ENCODE results near the gene KDM4C. TPM values are rescaled to one million over a fixed set of nuclear protein-coding genes. Genes with fewer than 3 reads are reported as not detected.

KDM4C gene
- polyA plus RNA-seq, 4 donors = 13.4 to 19.0 (median 17.3) TPM

DNA sequence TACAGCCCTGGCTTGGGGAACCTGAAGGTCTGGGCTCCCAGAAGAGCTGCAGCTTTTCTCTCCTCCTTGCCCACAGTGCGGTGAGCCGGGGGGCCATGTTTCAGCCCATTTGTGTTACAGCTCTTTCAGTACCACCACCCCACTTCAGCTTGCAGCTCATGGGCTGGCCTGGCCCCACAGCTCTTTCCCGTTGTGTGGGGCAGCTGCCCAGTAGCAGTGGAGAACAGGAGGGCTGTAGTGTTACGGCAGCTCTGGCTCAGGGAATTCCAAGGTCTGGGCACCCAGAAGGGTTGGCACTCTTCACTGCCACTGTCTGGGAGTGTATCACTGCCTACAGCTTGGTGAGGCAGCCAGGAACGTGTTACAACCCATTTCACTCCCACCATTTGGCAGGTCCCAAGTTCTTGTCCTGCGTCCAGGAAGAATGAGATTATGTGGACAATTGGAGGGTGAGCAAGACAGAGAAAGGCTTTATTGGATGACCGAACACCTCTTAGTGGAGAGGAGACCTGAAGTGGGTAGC is 390.5 kb downstream of the KDM4C start:
- no peak for DNase-seq (ENCODE audit: low read depth in 4 of 4, low spot score in 2 of 4)

DNA sequence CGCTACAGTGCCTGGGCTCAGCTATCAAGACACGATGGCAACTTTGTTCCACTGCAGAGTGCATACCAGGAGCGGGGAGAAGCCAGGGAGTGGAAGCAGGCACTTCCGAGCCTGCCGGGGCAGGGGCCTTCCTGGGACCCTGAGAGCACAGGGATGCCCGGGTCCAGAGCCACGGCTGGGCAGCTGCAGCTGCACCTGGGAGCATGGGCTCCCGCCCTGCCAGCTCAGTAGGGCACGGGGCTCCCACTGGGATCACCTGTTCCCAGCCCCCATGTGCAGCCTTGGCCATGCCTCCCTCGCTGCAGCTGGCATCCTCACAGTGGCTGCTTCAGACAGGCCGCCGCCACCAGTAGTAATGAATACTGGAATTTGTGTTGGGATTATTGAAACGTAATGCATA is 391.5 kb downstream of the KDM4C start:
- DNase-seq (ENCODE audit: low read depth in 4 of 4, low spot score in 2 of 4) = no peak

- DNase-seq (ENCODE audit: low read depth in 4 of 4, low spot score in 2 of 4) = no peak
Measured at GRCh38 chr9:7150153-7150890, 392.5 kb downstream of the KDM4C start.

DNA sequence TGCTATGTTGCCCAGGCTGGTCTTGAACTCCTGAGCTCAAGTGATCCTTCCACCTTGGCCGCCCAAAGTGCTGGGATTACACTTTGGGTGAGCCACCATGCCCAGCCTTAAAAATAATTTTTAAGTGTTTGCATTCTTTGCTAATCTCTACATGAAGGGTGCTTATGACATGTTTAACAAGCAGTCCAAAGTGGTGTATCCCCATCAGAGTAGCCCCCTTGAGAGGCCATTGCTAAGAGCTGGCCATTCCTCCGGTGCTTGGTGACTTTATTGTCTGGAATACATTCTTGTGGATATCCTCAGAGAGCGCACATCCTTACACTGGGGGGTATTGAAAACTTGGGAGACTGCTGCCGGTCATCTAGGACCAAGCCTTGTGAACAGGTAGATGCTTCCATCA is 395.4 kb downstream of the KDM4C start:
- DNase-seq (ENCODE audit: low read depth in 4 of 4, low spot score in 2 of 4) = no peak

DNA sequence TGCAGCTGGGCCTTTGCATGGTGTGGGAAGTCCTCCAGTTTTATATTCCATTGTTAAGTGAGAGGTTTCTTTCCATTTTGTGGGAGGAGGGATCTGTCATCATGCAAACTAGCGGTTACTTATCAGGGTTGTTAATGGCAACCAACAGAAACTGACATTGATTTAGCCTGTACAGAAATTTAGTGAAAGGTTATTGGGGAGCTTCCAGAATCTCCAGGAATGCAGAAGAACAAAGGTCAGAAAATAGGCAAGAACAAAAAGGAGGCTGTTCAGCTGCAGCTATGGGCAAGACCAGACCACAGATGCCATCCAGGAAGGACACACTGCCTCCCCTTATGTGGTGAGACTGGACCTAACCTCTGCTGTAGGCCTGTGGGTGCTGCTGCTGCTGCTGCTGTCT is 395.8 kb downstream of the KDM4C start:
- no peak for DNase-seq (ENCODE audit: low read depth in 4 of 4, low spot score in 2 of 4)

GRCh38 chr9:7154003-7154619 is 396.3 kb downstream of the KDM4C start:
- no peak for DNase-seq (ENCODE audit: low read depth in 4 of 4, low spot score in 2 of 4)

DNA sequence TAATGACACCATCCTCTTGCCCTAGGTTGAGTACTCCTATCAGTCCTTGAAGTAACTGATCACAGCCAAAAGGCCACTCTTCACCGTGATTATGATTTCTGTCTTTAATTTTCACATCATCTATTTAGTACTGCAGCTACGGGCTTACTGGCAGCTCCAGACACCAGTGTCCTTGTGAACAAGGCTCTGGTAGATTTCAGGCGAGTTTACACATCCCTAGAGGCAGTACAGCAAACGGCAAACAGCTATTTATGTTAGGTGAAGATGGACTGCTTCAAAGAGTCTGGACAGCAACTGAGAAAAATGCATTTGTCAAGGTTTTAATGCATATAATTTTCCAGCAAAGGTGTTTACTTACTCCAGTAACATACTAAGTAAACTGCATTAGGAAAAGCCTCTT is 396.9 kb downstream of the KDM4C start:
- no peak for DNase-seq (ENCODE audit: low read depth in 4 of 4, low spot score in 2 of 4)

DNA sequence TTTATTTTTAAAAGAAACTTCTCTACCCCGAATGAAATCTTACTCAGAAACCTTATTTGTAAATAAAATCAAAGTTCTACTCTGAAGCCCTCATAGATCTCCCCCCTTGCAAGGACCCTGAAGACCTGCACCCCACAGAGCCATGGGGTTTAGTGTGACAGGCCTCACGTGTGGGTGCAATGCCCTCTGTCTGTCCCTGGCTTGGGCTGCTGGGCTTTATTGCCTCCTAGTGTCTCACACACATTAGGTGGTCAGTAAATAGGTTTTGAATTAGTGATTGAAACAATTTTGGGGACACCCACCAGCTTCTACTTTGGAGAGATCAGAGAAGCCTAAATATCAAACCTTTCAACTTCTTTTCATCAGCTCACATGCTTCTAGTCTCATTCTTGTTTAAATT is 403.7 kb downstream of the KDM4C start:
- DNase-seq (ENCODE audit: low read depth in 4 of 4, low spot score in 2 of 4) = no peak

DNA sequence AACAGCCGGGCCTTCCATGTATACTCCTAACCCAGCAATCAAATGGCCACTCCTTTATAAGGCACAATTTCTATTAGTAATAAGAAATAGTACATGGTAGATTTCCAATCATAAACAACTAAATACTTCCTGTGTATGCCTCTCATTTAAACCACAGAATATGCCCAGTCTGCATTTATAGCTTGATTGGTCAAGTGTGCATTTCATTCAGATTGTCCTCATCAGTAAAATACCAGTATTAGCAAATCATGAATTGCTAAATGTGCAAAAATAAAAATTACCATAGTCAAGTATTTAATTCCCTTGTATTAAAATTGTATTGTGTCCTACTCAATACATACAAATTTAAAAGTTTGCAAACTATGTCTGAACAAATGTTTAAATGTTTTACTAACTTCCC is 406.2 kb downstream of the KDM4C start:
- DNase-seq (ENCODE audit: low read depth in 4 of 4, low spot score in 2 of 4) = no peak

GRCh38 chr9:7164440-7165330 is 406.9 kb downstream of the KDM4C start:
- no peak for DNase-seq (ENCODE audit: low read depth in 4 of 4, low spot score in 2 of 4)

- no peak for DNase-seq (ENCODE audit: low read depth in 4 of 4, low spot score in 2 of 4)
Measured at GRCh38 chr9:7165331-7165975, 407.7 kb downstream of the KDM4C start.

DNA sequence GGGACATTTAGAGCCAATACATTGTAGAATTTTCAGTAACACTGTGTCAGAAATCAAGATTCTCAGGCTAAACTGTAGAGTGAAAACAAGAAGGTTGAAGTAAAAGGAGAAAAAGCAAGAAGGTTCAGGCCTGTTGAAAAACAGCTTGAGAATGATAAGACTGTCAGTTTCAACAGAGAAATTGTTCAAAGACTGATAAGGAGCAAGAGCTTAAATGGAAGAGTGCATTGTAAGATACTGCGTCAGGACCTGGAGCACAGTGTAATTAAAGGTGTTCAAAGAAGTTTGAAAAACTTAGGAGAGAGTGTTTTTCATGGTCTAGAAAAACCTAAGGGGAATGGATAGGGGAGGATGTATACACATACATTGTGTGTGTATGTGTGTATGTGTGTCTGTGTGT is 408.3 kb downstream of the KDM4C start:
- DNase-seq (ENCODE audit: low read depth in 4 of 4, low spot score in 2 of 4) = no peak

DNA sequence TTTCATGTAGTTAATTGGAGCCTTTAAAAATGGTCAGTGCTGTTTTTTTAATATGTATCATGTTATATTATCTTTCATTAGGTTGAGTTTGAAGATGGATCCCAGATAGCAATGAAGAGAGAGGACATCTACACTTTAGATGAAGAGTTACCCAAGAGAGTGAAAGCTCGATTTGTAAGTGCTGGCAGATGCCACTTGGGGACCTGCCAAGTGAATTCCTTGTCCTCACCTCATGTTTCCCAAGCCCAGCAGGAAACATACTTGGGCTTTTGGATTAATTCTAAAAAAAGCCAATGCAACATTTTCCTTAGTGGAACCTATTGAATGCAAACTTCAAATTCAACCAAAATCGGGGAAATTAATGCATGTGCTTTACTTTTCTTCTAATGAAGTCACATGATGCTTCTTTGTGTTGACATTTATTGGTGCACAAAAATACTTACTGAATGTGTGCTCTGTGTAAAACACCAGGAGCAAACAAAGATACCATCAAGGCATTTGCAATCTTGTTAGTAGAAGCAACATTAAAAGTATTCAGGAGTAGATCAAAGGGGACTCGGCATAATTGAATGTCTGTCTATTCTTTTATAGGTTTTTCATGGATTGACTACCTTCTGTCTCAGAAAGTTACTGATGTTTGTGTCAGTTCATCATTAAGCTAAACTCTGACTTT is 412.1 kb downstream of the KDM4C start:
- DNase-seq (ENCODE audit: low read depth in 4 of 4, low spot score in 2 of 4) = no peak

GRCh38 chr9:7171396-7172153 is 413.8 kb downstream of the KDM4C start:
- DNase-seq (ENCODE audit: low read depth in 4 of 4, low spot score in 2 of 4) = no peak

GRCh38 chr9:7172154-7173115 is 414.7 kb downstream of the KDM4C start:
- no peak for DNase-seq (ENCODE audit: low read depth in 4 of 4, low spot score in 2 of 4)

GRCh38 chr9:7173139-7173538 is 415.4 kb downstream of the KDM4C start:
- DNase-seq (ENCODE audit: low read depth in 4 of 4, low spot score in 2 of 4) = no peak

- DNase-seq (ENCODE audit: low read depth in 4 of 4, low spot score in 2 of 4) = no peak
Measured at GRCh38 chr9:7174301-7174700, 416.5 kb downstream of the KDM4C start.

DNA sequence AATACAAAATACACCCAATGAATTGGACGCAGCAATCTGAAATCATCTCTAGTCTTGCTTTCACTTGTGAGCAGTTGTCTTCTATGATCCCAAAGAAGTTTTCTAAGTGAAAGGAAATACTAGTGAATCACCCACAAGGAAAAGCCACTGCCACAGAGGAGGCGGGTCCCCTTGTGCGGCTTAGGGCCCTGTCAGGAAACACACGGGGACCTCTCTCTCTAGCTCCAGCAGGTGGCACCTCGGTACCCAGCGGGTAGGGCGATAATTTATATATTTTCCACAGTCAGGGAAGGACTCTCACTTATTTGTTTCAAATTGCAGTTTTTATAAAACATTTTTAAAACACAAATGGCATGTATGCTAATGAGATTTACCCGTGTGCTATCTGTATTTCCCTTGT is 417.1 kb downstream of the KDM4C start:
- no peak for DNase-seq (ENCODE audit: low read depth in 4 of 4, low spot score in 2 of 4)
